HepG2 (cell line): Measurements from ENCODE around the gene HIGD1A.

ENCODE experiments used
- EZH2 ChIP-seq: conservative IDR thresholded peaks from 2 replicates; pipeline ENCODE4 v1.6.1; 2012; ENCODE audit warnings: mild to moderate bottlenecking, low read depth, low read length, moderate library complexity
- JARID2 ChIP-seq: sonication (generic); formaldehyde crosslinking; IDR thresholded peaks from 2 replicates; pipeline ENCODE4 v1.8.1; 2023; ENCODE audit warnings: missing genetic modification reagents, inconsistent platforms; ENCODE audit not compliant: insufficient replicate concordance
- MXI1 ChIP-seq: IDR thresholded peaks from 3 replicates; pipeline ENCODE4 v1.6.1; 2012; ENCODE audit warnings: low read depth, low read length, inconsistent platforms, borderline replicate concordance
- SP2 ChIP-seq: sonication (generic); formaldehyde crosslinking; IDR thresholded peaks from 2 replicates; pipeline ENCODE4 v1.5.1; 2020; ENCODE audit warnings: mild to moderate bottlenecking, missing genetic modification reagents
- STAT5B ChIP-seq: sonication (generic); formaldehyde crosslinking; IDR thresholded peaks from 2 replicates; pipeline ENCODE4 v1.4.0; 2020; ENCODE audit warnings: missing genetic modification reagents
- ZNF235 ChIP-seq: sonication (generic); formaldehyde crosslinking; IDR thresholded peaks from 2 replicates; pipeline ENCODE4 v1.8.1; 2023; ENCODE audit warnings: mild to moderate bottlenecking, missing genetic modification reagents, borderline replicate concordance
- ZNF274 ChIP-seq: sonication (generic); formaldehyde crosslinking; IDR thresholded peaks from 2 replicates; pipeline ENCODE4 v1.5.1; 2020; ENCODE audit warnings: mild to moderate bottlenecking, missing genetic modification reagents
- ZNF629 ChIP-seq: sonication (generic); formaldehyde crosslinking; conservative IDR thresholded peaks from 2 replicates; pipeline ENCODE4 v1.5.0; 2020; ENCODE audit warnings: missing genetic modification reagents
- TF ChIP-seq, protein P1 (sequence below): sonication (generic); formaldehyde crosslinking; IDR thresholded peaks from 2 replicates; pipeline ENCODE4 v1.4.0; 2020; ENCODE audit warnings: missing genetic modification reagents, mild to moderate bottlenecking, borderline replicate concordance
- TF ChIP-seq, protein P2 (sequence below): sonication (generic); formaldehyde crosslinking; IDR thresholded peaks from 2 replicates; pipeline ENCODE4 v1.5.0; 2020; ENCODE audit warnings: mild to moderate bottlenecking, missing genetic modification reagents, moderate library complexity
- TF ChIP-seq, protein P3 (sequence below): IDR thresholded peaks from 2 replicates; pipeline ENCODE4 v1.6.1; 2016; ENCODE audit warnings: mild to moderate bottlenecking, missing biosample characterization, missing genetic modification reagents
- TF ChIP-seq, protein P4 (sequence below): sonication (generic); formaldehyde crosslinking; IDR thresholded peaks from 2 replicates; pipeline ENCODE4 v1.8.1; 2023; ENCODE audit warnings: missing genetic modification reagents, inconsistent platforms, borderline replicate concordance

DNA sequence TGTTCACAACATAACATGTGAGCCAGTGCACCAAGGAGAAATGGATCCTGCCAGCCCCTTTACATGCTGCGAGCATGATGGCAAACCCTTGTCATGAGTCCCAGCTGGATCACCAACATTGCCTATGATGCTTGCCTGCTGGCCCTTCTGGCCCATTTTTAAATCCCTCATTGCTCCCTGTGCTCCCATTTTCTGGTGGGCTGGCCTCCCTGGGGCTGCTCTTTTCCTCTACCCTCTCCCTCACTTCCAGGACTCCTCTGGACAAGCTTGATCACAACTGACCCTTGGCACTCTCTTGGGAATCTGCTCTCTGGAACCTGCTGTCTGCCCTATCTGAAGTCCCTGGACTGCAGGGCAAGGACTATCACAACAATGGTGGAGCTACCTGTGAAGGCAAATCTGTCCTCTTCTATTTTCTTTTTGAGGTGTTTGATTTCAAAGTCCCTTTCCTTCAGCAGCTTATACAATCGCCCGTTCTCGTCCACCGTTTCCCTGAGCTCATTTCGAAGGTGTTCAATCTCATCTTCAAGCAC lies 47.5 kb downstream of the HIGD1A start:
- no peak for TF ChIP-seq ZNF629 (CRISPR knock-in tag)
- TF ChIP-seq, protein P1, sequence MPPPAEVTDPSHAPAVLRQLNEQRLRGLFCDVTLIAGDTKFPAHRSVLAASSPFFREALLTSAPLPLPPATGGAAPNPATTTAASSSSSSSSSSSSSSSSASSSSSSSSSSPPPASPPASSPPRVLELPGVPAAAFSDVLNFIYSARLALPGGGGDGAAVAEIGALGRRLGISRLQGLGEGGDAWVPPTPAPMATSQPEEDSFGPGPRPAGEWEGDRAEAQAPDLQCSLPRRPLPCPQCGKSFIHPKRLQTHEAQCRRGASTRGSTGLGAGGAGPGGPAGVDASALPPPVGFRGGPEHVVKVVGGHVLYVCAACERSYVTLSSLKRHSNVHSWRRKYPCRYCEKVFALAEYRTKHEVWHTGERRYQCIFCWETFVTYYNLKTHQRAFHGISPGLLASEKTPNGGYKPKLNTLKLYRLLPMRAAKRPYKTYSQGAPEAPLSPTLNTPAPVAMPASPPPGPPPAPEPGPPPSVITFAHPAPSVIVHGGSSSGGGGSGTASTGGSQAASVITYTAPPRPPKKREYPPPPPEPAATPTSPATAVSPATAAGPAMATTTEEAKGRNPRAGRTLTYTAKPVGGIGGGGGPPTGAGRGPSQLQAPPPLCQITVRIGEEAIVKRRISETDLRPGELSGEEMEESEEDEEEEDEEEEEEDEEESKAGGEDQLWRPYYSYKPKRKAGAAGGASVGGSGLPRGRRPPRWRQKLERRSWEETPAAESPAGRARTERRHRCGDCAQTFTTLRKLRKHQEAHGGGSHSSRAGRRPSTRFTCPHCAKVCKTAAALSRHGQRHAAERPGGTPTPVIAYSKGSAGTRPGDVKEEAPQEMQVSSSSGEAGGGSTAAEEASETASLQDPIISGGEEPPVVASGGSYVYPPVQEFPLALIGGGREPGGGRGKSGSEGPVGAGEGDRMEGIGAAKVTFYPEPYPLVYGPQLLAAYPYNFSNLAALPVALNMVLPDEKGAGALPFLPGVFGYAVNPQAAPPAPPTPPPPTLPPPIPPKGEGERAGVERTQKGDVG (CRISPR knock-in tag): no peak
- TF ChIP-seq SP2 (CRISPR knock-in tag): no peak
- no peak for TF ChIP-seq MXI1
- TF ChIP-seq, protein P2, sequence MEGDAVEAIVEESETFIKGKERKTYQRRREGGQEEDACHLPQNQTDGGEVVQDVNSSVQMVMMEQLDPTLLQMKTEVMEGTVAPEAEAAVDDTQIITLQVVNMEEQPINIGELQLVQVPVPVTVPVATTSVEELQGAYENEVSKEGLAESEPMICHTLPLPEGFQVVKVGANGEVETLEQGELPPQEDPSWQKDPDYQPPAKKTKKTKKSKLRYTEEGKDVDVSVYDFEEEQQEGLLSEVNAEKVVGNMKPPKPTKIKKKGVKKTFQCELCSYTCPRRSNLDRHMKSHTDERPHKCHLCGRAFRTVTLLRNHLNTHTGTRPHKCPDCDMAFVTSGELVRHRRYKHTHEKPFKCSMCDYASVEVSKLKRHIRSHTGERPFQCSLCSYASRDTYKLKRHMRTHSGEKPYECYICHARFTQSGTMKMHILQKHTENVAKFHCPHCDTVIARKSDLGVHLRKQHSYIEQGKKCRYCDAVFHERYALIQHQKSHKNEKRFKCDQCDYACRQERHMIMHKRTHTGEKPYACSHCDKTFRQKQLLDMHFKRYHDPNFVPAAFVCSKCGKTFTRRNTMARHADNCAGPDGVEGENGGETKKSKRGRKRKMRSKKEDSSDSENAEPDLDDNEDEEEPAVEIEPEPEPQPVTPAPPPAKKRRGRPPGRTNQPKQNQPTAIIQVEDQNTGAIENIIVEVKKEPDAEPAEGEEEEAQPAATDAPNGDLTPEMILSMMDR (CRISPR knock-in tag): no peak
- TF ChIP-seq, protein P3, sequence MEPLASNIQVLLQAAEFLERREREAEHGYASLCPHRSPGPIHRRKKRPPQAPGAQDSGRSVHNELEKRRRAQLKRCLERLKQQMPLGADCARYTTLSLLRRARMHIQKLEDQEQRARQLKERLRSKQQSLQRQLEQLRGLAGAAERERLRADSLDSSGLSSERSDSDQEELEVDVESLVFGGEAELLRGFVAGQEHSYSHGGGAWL (CRISPR knock-in tag): no peak
- no peak for TF ChIP-seq JARID2
- TF ChIP-seq ZNF235 (CRISPR knock-in tag): no peak
- no peak for TF ChIP-seq ZNF274 (CRISPR knock-in tag)
- no peak for TF ChIP-seq STAT5B (CRISPR knock-in tag)
- TF ChIP-seq EZH2: no peak
- TF ChIP-seq, protein P4, sequence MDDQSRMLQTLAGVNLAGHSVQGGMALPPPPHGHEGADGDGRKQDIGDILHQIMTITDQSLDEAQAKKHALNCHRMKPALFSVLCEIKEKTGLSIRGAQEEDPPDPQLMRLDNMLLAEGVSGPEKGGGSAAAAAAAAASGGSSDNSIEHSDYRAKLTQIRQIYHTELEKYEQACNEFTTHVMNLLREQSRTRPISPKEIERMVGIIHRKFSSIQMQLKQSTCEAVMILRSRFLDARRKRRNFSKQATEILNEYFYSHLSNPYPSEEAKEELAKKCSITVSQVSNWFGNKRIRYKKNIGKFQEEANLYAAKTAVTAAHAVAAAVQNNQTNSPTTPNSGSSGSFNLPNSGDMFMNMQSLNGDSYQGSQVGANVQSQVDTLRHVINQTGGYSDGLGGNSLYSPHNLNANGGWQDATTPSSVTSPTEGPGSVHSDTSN (CRISPR knock-in tag): no peak
